K562 treated with DMSO at 1 percent for 12 hours (cell line): ENCODE data around the gene PRMT5. TPM values are rescaled to one million over a fixed set of nuclear protein-coding genes. Genes with fewer than 3 reads are reported as not detected.

Experiments
- total RNA-seq: library from RNA; unstranded; fragments of 300-600 nt; gene quantifications from 2 replicates; pipeline ENCODE4 v1.2.3, GENCODE V29; 2022; ENCODE audit not compliant: insufficient read depth

The PRMT5 gene
- total RNA-seq: 90.7 and 101 TPM in 2 replicates

DNA sequence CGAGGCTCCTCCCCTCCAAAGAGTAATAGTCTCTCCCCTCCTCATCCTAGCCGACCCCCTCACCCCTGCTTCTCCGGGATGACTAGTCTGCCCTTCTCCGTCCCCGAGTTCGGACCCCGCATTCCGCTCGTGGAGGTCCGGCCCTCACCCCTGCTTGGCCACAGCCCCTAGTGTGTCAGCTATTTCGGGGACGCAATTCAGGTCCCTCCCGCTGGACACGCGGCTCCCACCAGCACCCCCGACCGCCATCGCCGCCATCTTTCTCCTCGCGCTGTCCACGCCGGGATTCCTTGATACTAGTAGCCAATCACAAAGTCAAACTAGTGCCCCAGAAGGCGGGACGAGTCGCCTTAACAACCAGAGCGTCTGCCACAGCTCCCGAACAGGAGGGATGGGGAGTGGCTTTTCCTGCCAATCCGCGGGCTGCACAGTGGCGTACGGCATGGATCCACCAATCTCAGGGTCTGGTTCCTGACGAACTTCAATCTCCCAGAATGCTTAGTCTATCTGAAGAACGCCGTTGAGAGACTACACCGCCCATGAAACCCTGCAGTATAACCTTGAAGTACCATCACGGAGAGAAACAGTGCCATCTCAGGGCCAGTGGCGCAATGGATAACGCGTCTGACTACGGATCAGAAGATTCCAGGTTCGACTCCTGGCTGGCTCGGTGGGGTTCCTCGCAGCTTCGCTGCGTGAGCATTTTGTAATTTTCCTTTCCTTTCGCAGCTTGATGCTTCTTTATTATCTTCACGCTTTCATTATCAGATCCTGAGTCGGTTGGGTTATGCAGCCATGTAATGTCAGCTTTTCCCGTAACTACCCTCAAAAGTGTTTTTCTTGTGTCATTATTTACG, at the start of gene PRMT5:
PRMT5 (minus strand) TSS at position 273 of the 857 bp plus-strand sequence; CDS start at position 258, 15 bp downstream.

DNA sequence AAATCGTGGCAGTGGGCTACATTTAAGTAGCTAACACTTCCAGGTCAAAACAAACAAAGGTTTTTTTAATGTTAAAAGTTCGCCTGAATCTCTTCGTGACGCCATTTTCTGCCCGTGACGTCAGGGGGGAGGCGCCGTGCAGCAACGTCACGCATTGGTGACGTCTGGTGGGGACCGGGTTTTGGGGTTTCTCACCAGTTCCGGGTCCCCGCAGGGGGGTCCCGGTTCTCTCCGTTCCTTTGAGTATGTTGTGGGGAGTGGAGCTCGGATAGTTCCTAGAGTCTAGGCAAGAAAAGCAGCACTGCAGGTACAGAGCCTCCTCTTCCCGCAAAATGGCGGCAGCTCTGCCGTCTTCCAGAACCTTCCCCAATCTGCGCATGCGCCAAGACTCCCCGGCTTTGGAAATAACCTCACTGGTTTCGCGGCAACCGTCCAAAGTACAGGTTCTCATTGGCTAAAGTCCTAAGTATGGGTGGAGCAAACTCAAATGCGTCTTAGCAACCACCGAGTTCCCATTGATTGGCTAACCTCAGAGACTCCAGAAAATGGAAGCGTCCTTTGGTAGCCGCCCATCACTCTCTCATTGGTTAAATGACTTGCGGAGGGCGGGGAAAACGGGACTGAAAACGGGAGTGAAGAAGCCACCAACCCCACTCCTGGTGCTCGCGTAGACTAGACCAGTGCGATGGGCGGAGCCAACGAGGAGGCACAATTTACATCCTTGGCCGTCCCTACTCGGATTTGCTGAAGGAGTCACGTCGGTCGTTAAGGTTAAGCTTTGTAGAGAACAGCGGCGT, 10.2 kb downstream of the PRMT5 start, which contains the start of gene RBM23:
RBM23 (minus strand) TSS at position 346 of the 797 bp plus-strand sequence.

DNA sequence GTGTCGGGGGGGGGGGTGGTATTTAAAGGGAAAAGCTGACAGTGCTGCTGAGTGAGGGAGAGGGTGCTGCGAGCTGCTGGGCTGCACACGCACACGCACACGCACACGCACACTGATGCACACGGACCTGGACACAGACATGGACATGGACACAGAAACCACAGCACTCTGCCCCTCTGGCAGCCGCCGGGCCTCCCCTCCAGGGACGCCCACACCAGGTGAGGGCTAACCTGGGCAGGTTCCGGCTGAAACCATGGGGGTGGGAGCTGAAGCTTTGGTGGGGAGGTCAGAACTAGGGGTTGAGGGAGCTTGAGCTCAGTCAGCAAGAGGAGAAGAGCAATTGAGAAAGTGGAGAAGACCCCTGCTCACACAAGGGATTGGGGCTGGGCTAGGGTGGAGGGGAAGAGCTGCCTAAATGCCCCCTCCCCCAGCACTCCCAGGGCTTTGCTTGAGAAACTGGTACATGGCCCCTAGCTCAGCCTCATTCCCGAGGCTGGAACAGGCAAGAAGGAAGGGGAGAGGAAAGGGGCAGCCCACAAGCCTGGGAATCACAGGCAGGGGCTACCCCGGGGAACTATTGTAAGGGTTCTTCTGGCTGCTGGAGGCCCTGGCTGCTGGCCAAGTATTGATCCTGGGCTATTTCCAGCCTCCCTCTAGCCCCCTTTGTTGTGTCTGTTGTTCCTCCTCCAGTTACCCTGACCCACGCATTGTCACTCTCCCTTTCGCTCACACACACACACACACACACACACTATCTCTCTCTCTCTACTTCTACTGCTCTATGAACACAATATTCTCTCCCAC, 45.8 kb downstream of the PRMT5 start, which contains the start of gene REM2:
REM2 (plus strand) TSS at position 50 of the 804 bp plus-strand sequence; CDS start at position 116, 66 bp downstream.

DNA sequence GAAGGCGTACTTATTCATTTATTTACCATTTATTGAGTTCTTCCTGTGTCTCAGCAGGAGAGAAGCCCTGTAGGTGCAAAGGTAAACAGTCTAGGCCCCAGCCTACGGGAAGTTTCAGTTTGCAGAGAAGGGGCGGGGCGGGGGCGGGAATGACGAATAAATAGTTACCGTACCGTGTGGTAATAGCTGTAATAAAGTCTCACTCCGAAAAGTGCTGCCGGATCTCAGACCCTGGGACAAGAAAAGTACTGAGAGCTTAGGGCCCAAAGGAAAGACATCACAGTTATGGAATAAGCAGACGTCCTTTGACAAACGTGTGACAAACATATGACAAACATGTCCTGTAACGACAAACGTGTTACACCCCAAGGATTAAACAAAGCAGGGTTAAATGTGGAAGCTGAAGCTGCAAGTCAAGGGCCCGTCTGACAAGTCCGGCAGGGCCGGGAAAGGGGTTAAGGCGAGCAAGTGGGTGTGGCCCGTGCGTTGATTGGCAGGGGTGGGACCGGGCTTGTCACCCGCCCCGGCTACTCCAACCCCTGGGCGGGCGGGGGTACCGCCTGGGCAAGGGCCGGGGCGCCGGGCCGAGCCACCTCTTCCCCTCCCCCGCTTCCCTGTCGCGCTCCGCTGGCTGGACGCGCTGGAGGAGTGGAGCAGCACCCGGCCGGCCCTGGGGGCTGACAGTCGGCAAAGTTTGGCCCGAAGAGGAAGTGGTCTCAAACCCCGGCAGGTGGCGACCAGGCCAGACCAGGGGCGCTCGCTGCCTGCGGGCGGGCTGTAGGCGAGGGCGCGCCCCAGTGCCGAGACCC, 57.7 kb downstream of the PRMT5 start, which contains the start of gene LRP10:
LRP10 (plus strand) TSS at position 517 of the 809 bp plus-strand sequence. CDS start 564 bp downstream, outside the sequence.

Other genes with a start within 250 kb of the PRMT5 start
- gene OXA1L, start 162.7 kb downstream of the PRMT5 start, total RNA-seq: 90.5 and 145 TPM in 2 replicates
- gene SLC7A7, start 113.9 kb downstream of the PRMT5 start, total RNA-seq: 0.51 TPM in 1 of 2 replicates, not detected in the other
- gene MRPL52, start 99.5 kb downstream of the PRMT5 start, total RNA-seq: 92.9 and 111 TPM in 2 replicates
- gene MMP14, start 92.8 kb downstream of the PRMT5 start, total RNA-seq: 5.2 and 5.9 TPM in 2 replicates
- gene LRP10, start 57.6 kb downstream of the PRMT5 start, total RNA-seq: 35.5 and 67.9 TPM in 2 replicates
- 1.4 and 2.4 TPM in 2 replicates for gene REM2, start 46.2 kb downstream of the PRMT5 start, total RNA-seq
- gene RBM23, start 10.2 kb downstream of the PRMT5 start, total RNA-seq: 33.5 and 55.8 TPM in 2 replicates
- gene HAUS4, start 27.7 kb upstream of the PRMT5 start, total RNA-seq: 103 and 107 TPM in 2 replicates
- gene AJUBA, start 53.2 kb upstream of the PRMT5 start, total RNA-seq: 11.3 and 16.2 TPM in 2 replicates
- gene C14orf93, start 80.8 kb upstream of the PRMT5 start, total RNA-seq: 17.4 and 17.6 TPM in 2 replicates
- gene PSMB5, start 105.5 kb upstream of the PRMT5 start, total RNA-seq: 115 and 148 TPM in 2 replicates
- not detected in 2 replicates for gene PSMB11, start 112.8 kb upstream of the PRMT5 start, total RNA-seq
- gene CDH24, start 128.1 kb upstream of the PRMT5 start, total RNA-seq: 10.6 and 17.6 TPM in 2 replicates
- gene ACIN1, start 165.8 kb upstream of the PRMT5 start, total RNA-seq: 64.4 and 136 TPM in 2 replicates
- gene C14orf119, start 166.1 kb upstream of the PRMT5 start, total RNA-seq: 44.9 and 45.3 TPM in 2 replicates
- gene CIROP, start 175.6 kb upstream of the PRMT5 start, total RNA-seq: not detected in 2 replicates
- gene CEBPE, start 189.9 kb upstream of the PRMT5 start, total RNA-seq: not detected in 2 replicates